ENCODE results near the gene C8G. TPM values are rescaled to one million over a fixed set of nuclear protein-coding genes. Genes with fewer than 3 reads are reported as not detected.

C8G gene
- total and polyA plus RNA-seq, 9 of the 15 experiments (the other 6 are each of a cell fraction or from before 2014, with no cell fraction given), result 0.35 to 5.9 (median 2.7) TPM; not detected in 2

DNA sequence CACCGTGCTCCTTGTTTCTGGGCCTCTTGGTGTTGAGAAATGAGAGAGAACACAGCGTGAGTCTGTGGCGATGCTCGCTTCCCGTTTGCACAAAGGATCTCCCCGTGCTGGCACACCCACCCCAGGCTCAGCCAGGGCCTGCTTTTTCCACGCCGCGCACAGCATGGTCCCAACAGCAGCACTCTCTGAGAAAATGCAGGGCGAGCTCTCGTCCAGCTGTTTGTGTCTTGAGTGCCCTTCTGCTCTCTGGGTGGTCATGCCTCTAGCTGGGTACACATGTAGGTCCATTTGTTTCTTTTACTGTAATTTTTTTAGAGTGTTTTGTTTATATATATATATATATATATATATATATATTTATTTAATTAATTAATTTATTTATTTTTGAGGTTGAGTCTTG, 27.1 kb upstream of the C8G start (continued):
- TF ChIP-seq NFATC3 (IDR thresholded peaks at IDR 0.05) (no peak), ZNF232 (CRISPR knock-in tag; IDR thresholded peaks at IDR 0.05) (no peak), TEAD1 (CRISPR knock-in tag; IDR thresholded peaks at IDR 0.05) (no peak), FOXA3 (CRISPR knock-in tag; conservative IDR thresholded peaks at IDR 0.05 in 1 of 2, IDR thresholded peaks at IDR 0.05 in 1 of 2) (no peak)
- TF ChIP-seq, protein P1, sequence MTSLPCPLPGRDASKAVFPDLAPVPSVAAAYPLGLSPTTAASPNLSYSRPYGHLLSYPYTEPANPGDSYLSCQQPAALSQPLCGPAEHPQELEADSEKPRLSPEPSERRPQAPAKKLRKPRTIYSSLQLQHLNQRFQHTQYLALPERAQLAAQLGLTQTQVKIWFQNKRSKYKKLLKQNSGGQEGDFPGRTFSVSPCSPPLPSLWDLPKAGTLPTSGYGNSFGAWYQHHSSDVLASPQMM (CRISPR knock-in tag; IDR thresholded peaks at IDR 0.05), result no peak

DNA sequence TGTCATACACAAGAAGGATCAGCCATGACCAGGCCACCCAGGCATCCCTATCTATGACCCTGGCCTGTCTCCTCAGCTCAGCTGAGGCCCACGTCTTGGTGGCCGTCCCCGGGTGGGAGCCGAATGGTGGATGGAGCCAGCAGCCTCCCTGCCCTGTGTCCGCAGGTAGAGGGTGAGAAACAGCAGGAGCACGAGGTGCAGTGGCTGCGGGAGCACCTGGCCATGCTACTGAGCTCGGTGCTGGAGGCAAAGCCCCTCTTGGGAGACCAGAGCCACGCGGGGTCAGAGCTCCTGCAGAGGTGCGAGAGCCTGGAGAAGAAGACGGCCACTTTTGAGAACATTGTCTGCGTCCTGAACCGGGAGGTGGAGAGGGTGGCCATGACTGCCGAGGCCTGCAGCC, 25.0 kb upstream of the C8G start:
- peaks cover 76% of the 10 kb centered on the region for H3K36me3 ChIP-seq (ENCODE audit: control insufficient read depth, insufficient read depth, low read length)
- ChIA-PET CTCF (ENCODE audit: low intra/inter-chr PET ratio) (no interaction called here), POLR2A (interaction anchor here (1.0 to 1.7 kb wide), 2 partner anchors 11 to 17 kb away, joined by 3 to 9 read pairs; no protein-coding TSS in a partner anchor)
- BruUV-seq (replicated peaks), result no TSS peak
- H3K9ac ChIP-seq (ENCODE audit: insufficient read depth in 1 of 2, low read depth in 2 of 2, low read length in 2 of 2), result peak overlapping the region in 1 of 2 experiments; percentile 50; a peak in 1 of 4 replicates
- FAIRE-seq, result no peak
- H3K27ac ChIP-seq (ENCODE audit: extremely low read depth, low read depth, low read length), result no peak overlapping the region
- H3K4me1 ChIP-seq (replicated peaks in 1 of 2; ENCODE audit: control insufficient read depth in 2 of 2, insufficient read depth in 2 of 2, low read length in 2 of 2), result peaks cover 0 to 25% of the 10 kb centered on the region in 2 experiments; a peak in 2 of 5 replicates
- in situ Hi-C loops (cut with MboI), result no loop called here
- peaks cover 5% of the 10 kb centered on the region; the same call in 1 of the 3 replicates for H3K79me2 ChIP-seq (ENCODE audit: control insufficient read depth, insufficient read depth, low read length)
- H3K4me2 ChIP-seq (ENCODE audit: insufficient read depth, low read length), result no peak overlapping the region
- TF ChIP-seq, protein P2, sequence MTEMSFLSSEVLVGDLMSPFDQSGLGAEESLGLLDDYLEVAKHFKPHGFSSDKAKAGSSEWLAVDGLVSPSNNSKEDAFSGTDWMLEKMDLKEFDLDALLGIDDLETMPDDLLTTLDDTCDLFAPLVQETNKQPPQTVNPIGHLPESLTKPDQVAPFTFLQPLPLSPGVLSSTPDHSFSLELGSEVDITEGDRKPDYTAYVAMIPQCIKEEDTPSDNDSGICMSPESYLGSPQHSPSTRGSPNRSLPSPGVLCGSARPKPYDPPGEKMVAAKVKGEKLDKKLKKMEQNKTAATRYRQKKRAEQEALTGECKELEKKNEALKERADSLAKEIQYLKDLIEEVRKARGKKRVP (CRISPR knock-in tag; IDR thresholded peaks at IDR 0.05), result no peak
- TF ChIP-seq ZFX (CRISPR knock-in tag; IDR thresholded peaks at IDR 0.05) (no peak), KLF10 (CRISPR knock-in tag; IDR thresholded peaks at IDR 0.05) (no peak), RBM17 (IDR thresholded peaks at IDR 0.05; ENCODE audit: borderline replicate concordance, low read depth, low read length) (no peak), HOXB6 (CRISPR knock-in tag; IDR thresholded peaks at IDR 0.05; ENCODE audit: borderline replicate concordance) (no peak), ZNF253 (CRISPR knock-in tag; conservative IDR thresholded peaks at IDR 0.05) (no peak)
- intact Hi-C loops (cut with micrococcal nuclease), result no loop called here
- no peak for DNase-seq (ENCODE audit: extremely low read depth in 1 of 4, low spot score in 3 of 4)
- no peaks in the 10 kb centered on the region for H3K9me1 ChIP-seq (ENCODE audit: control insufficient read depth, insufficient read depth, low read length)
- no peak overlapping the region for H2AFZ ChIP-seq (ENCODE audit: low read depth, low read length)
- no peak overlapping the region for H3K4me3 ChIP-seq
- H3K9me3 ChIP-seq (replicated peaks; ENCODE audit: control insufficient read depth, insufficient read depth, low read depth, low read length), result no peaks in the 10 kb centered on the region
- ATAC-seq, result no peak
- no peaks in the 10 kb centered on the region for H4K20me1 ChIP-seq (replicated peaks; ENCODE audit: control insufficient read depth, insufficient read depth, low read length)
- no peaks in the 10 kb centered on the region for H3K27me3 ChIP-seq (ENCODE audit: control insufficient read depth in 2 of 2, insufficient read depth in 2 of 2, low read length in 2 of 2)
- 95% methylated on average over 13 of the region's 15 CpGs for WGBS (ENCODE audit: insufficient coverage, low coverage, missing lambda C conversion rate)
